ENCODE data around the gene VIPR1.

Gene VIPR1

GRCh38 chr3:42581709-42582473 lies 79.4 kb downstream of the VIPR1 start, which contains the start of gene SEC22C:
Gene SEC22C (minus strand): TSS chr3:42581967. CDS start chr3:42569046, 12,921 bp downstream.
- DNase-seq: peak; percentile 78

GRCh38 chr3:42582474-42583070 lies 80.1 kb downstream of the VIPR1 start:
- DNase-seq: no peak
